GM23338 (cell line): Measurements from ENCODE around the gene C1orf210. TPM values are rescaled to one million over a fixed set of nuclear protein-coding genes. Genes with fewer than 3 reads are reported as not detected.

Source experiments
- ATAC-seq: fragments of 200-7000 bp; cut with Tn5 transposase; 3 replicates; pipeline ENCODE4 v1.9.1; 2020
- DNase-seq: peaks from one replicate; pipeline ENCODE4 v3.0.0-alpha.2; 2015; ENCODE audit warnings: low spot score
- H2AFZ ChIP-seq: fragments of 200-600 bp; sonication (generic); 2 replicates; pipeline ENCODE4 v1.8.0; 2016; ENCODE audit warnings: antibody characterized with exemption, mild to moderate bottlenecking, moderate library complexity
- H3F3A ChIP-seq: fragments of 200-600 bp; sonication (generic); replicated peaks from 2 replicates; pipeline ENCODE4 v1.8.0; 2017; ENCODE audit warnings: antibody characterized with exemption, mixed run types, low read depth
- H3K27ac ChIP-seq: fragments of 200-600 bp; sonication (generic); 2 replicates; pipeline ENCODE4 v1.6.1; 2016; ENCODE audit warnings: low read depth
- H3K27me3 ChIP-seq: fragments of 200-600 bp; sonication (generic); 2 replicates; pipeline ENCODE4 v1.8.0; 2016; ENCODE audit warnings: mild to moderate bottlenecking, mixed run types, moderate library complexity; ENCODE audit not compliant: insufficient read depth
- H3K36me3 ChIP-seq: fragments of 200-600 bp; sonication (generic); 2 replicates; pipeline ENCODE4 v1.8.0; 2016; ENCODE audit warnings: mild to moderate bottlenecking; ENCODE audit not compliant: insufficient read depth
- H3K4me1 ChIP-seq: fragments of 200-600 bp; sonication (generic); 2 replicates; pipeline ENCODE4 v1.8.0; 2016; ENCODE audit warnings: mild to moderate bottlenecking, moderate library complexity; ENCODE audit not compliant: insufficient read depth
- H3K4me2 ChIP-seq: fragments of 200-600 bp; sonication (generic); 2 replicates; pipeline ENCODE4 v1.7.1; 2017; ENCODE audit warnings: mixed run types
- H3K4me3 ChIP-seq: fragments of 200-600 bp; sonication (generic); 2 replicates; pipeline ENCODE4 v1.6.1; 2016; ENCODE audit warnings: mixed run types
- H3K79me2 ChIP-seq: fragments of 200-600 bp; sonication (generic); replicated peaks from 2 replicates; pipeline ENCODE4 v1.8.0; 2017; ENCODE audit warnings: mild to moderate bottlenecking; ENCODE audit not compliant: insufficient read depth
- H3K9me2 ChIP-seq: fragments of 200-600 bp; sonication (generic); 2 replicates; pipeline ENCODE4 v1.8.0; 2017; ENCODE audit not compliant: insufficient read depth
- H4K20me1 ChIP-seq: fragments of 200-600 bp; sonication (generic); replicated peaks from 2 replicates; pipeline ENCODE4 v1.8.0; 2017; ENCODE audit warnings: mild to moderate bottlenecking; ENCODE audit not compliant: insufficient read depth
- H3K27ac Mint-ChIP-seq: 2 replicates; pipeline ENCODE4 v1.8.0; 2020; ENCODE audit warnings: inconsistent platforms, mild to moderate bottlenecking, moderate library complexity, mixed read lengths
- H3K27me3 Mint-ChIP-seq: 3 replicates; pipeline ENCODE4 v1.8.0; 2022; ENCODE audit warnings: low read depth, mild to moderate bottlenecking, moderate library complexity, mixed read lengths, inconsistent platforms; ENCODE audit not compliant: insufficient read depth, poor library complexity
- H3K36me3 Mint-ChIP-seq: 3 replicates; pipeline ENCODE4 v1.8.0; 2021; ENCODE audit warnings: low read depth, mild to moderate bottlenecking, inconsistent platforms, moderate library complexity, mixed read lengths
- H3K4me1 Mint-ChIP-seq: 3 replicates; pipeline ENCODE4 v1.8.0; 2020; ENCODE audit warnings: mild to moderate bottlenecking, inconsistent platforms, mixed read lengths
- H3K4me3 Mint-ChIP-seq: 3 replicates; pipeline ENCODE4 v1.8.0; 2021; ENCODE audit warnings: moderate library complexity, mild to moderate bottlenecking, inconsistent platforms, mixed read lengths
- H3K9me3 Mint-ChIP-seq: 3 replicates; pipeline ENCODE4 v1.8.0; 2020; ENCODE audit warnings: moderate library complexity, mild to moderate bottlenecking, inconsistent platforms, mixed read lengths
- CREB1 ChIP-seq: fragments of 250-450 bp; sonication (Bioruptor Pico); IDR thresholded peaks from 2 replicates; pipeline ENCODE4 v1.5.0; 2020; ENCODE audit warnings: low read depth, mild to moderate bottlenecking, moderate library complexity
- EZH2 ChIP-seq: fragments of 200-600 bp; sonication (generic); IDR thresholded peaks from one replicate; pipeline ENCODE4 v1.8.0; 2017; ENCODE audit warnings: antibody characterized with exemption, mild to moderate bottlenecking, low read depth; ENCODE audit not compliant: unreplicated experiment
- EZH2phosphoT487 ChIP-seq: fragments of 200-600 bp; sonication (generic); IDR thresholded peaks from one replicate; pipeline ENCODE4 v1.8.1; 2018; ENCODE audit warnings: antibody characterized with exemption; ENCODE audit not compliant: unreplicated experiment
- JUNB ChIP-seq: IDR thresholded peaks from one replicate; pipeline ENCODE4 v1.6.1; 2016; ENCODE audit warnings: antibody characterized with exemption; ENCODE audit not compliant: unreplicated experiment
- NANOG ChIP-seq: IDR thresholded peaks from 2 replicates; pipeline ENCODE4 v1.6.1; 2016; ENCODE audit warnings: antibody characterized with exemption, borderline replicate concordance
- POLR2AphosphoS5 ChIP-seq: IDR thresholded peaks from 2 replicates; pipeline ENCODE4 v1.6.1; 2016; ENCODE audit warnings: antibody characterized with exemption, low read depth
- STAT1 ChIP-seq: IDR thresholded peaks from one replicate; pipeline ENCODE4 v1.6.1; 2016; ENCODE audit warnings: antibody characterized with exemption; ENCODE audit not compliant: unreplicated experiment
- ZNF114 ChIP-seq: fragments of 250-450 bp; sonication (Bioruptor Pico); IDR thresholded peaks from 2 replicates; pipeline ENCODE4 v1.5.0; 2020; ENCODE audit warnings: mild to moderate bottlenecking, moderate library complexity
- ZNF331 ChIP-seq: fragments of 250-450 bp; sonication (Bioruptor Pico); IDR thresholded peaks from 2 replicates; pipeline ENCODE4 v1.5.0; 2020; ENCODE audit warnings: low read depth, mild to moderate bottlenecking, moderate library complexity
- ZNF462 ChIP-seq: fragments of 250-450 bp; sonication (Bioruptor Pico); IDR thresholded peaks from 2 replicates; pipeline ENCODE4 v1.5.0; 2020; ENCODE audit warnings: mild to moderate bottlenecking, moderate library complexity
- polyA plus RNA-seq: library from polyadenylated mRNA; unstranded; fragments of >200 nt; fragmentation: Nextera tagmentation; extraction: Ambion mirVana; gene quantifications from 2 replicates; pipeline ENCODE4 v1.2.1, GENCODE V29; 2016
- total RNA-seq: library from RNA; depleted of rRNA; stranded (reverse); fragments of >200 nt; shearing (Covaris generic); gene quantifications from 2 replicates; pipeline ENCODE4 v1.2.3, GENCODE V29; 2014
- TF ChIP-seq, protein P1 (sequence below): IDR thresholded peaks from one replicate; pipeline ENCODE4 v1.6.1; 2018; ENCODE audit warnings: antibody characterized with exemption; ENCODE audit not compliant: unreplicated experiment
- TF ChIP-seq, protein P2 (sequence below): IDR thresholded peaks from 2 replicates; pipeline ENCODE4 v1.6.1; 2016; ENCODE audit warnings: antibody characterized with exemption

The C1orf210 gene
- total and polyA plus RNA-seq, 2 experiments from 2014 or later = 10.3 to 17.1 TPM

DNA sequence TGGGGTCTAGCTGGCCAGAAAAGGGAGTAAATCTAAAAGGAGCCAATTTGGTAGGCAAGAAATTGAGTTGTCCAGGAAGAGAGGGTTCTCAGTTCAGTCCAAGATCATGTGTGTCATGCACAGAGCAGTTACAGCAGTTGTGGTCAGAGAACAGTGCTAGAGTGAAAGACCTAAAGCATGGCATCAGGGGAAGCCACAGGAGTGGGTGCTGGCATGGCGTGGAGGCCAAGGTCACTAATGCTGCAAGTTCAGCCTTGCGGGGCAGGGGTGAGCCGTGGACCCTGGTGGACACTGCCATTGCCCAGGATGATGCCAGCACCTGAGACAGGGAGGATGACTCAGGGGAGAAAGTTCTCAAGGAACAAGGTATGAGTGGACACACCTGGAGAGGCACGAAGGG, 32.2 kb downstream of the C1orf210 start (continued):
- TF ChIP-seq, protein P1, sequence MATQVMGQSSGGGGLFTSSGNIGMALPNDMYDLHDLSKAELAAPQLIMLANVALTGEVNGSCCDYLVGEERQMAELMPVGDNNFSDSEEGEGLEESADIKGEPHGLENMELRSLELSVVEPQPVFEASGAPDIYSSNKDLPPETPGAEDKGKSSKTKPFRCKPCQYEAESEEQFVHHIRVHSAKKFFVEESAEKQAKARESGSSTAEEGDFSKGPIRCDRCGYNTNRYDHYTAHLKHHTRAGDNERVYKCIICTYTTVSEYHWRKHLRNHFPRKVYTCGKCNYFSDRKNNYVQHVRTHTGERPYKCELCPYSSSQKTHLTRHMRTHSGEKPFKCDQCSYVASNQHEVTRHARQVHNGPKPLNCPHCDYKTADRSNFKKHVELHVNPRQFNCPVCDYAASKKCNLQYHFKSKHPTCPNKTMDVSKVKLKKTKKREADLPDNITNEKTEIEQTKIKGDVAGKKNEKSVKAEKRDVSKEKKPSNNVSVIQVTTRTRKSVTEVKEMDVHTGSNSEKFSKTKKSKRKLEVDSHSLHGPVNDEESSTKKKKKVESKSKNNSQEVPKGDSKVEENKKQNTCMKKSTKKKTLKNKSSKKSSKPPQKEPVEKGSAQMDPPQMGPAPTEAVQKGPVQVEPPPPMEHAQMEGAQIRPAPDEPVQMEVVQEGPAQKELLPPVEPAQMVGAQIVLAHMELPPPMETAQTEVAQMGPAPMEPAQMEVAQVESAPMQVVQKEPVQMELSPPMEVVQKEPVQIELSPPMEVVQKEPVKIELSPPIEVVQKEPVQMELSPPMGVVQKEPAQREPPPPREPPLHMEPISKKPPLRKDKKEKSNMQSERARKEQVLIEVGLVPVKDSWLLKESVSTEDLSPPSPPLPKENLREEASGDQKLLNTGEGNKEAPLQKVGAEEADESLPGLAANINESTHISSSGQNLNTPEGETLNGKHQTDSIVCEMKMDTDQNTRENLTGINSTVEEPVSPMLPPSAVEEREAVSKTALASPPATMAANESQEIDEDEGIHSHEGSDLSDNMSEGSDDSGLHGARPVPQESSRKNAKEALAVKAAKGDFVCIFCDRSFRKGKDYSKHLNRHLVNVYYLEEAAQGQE = no peak
- TF ChIP-seq ZNF331 (CRISPR knock-in tag) = no peak
- TF ChIP-seq, protein P2, sequence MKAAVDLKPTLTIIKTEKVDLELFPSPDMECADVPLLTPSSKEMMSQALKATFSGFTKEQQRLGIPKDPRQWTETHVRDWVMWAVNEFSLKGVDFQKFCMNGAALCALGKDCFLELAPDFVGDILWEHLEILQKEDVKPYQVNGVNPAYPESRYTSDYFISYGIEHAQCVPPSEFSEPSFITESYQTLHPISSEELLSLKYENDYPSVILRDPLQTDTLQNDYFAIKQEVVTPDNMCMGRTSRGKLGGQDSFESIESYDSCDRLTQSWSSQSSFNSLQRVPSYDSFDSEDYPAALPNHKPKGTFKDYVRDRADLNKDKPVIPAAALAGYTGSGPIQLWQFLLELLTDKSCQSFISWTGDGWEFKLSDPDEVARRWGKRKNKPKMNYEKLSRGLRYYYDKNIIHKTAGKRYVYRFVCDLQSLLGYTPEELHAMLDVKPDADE = no peak
- no peak for TF ChIP-seq ZNF114 (CRISPR knock-in tag)
- no peak for TF ChIP-seq POLR2AphosphoS5
- TF ChIP-seq NANOG = no peak
- no peak for TF ChIP-seq EZH2phosphoT487
- no peak for TF ChIP-seq CREB1 (CRISPR knock-in tag)
- TF ChIP-seq STAT1 = no peak

DNA sequence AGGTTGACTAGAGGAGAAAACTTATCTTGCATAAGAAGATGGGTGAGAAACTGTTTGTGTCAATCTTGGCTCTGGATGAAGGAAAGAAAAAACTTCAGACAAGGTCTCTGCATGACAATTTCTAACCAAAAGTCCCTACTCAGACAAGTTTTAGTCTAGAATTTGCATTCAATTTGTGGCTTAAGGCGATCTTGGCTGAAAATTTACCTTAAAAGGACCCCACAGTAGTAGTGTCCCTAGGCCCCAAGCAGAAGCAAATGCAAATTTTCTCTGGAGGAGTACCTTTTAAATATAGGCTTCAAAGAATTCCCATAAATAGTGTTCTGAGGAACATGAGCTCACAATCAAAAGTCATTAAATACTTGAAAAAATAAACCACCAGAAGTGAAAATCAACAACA, 33.2 kb downstream of the C1orf210 start:
- Histone ChIP-seq H3K27ac (no peak overlapping the region), H3K9me2 (peaks cover 4% of the 10 kb centered on the region; the same call in 1 of the 2 replicates), H4K20me1 (no peaks in the 10 kb centered on the region), H3F3A (no peaks in the 10 kb centered on the region), H3K4me3 (no peak overlapping the region), H2AFZ (no peak overlapping the region), H3K36me3 (no peaks in the 10 kb centered on the region; the same call in 1 of the 2 replicates), H3K4me2 (no peak overlapping the region), H3K27me3 (no peaks in the 10 kb centered on the region), H3K79me2 (no peaks in the 10 kb centered on the region), H3K4me1 (no peaks in the 10 kb centered on the region)
- Mint-ChIP-seq H3K4me1 (no peaks in the 10 kb centered on the region), H3K4me3 (no peak overlapping the region), H3K27me3 (peaks cover 2% of the 10 kb centered on the region), H3K36me3 (peaks cover 25% of the 10 kb centered on the region), H3K9me3 (peaks cover 64% of the 10 kb centered on the region), H3K27ac (no peak overlapping the region)
- ATAC-seq (no peak), DNase-seq (no peak)
- TF ChIP-seq ZNF331 (CRISPR knock-in tag) = no peak
- TF ChIP-seq EZH2 = no peak
- TF ChIP-seq JUNB = no peak
- TF ChIP-seq EZH2phosphoT487 = no peak
- no peak for TF ChIP-seq POLR2AphosphoS5
- TF ChIP-seq, protein P2 = no peak
- no peak for TF ChIP-seq ZNF462 (CRISPR knock-in tag)
- no peak for TF ChIP-seq STAT1
